Activated CD4-positive, alpha-beta T cell treated with anti-CD3 and anti-CD28 coated beads, Interleukin-2, amount 50 U/mL, for 24 hours (primary cell): ENCODE measurements around the gene DNAH10.

Experiments
- DNase-seq, 2 donors: peaks; one replicate each; pipeline ENCODE4 v3.0.0-alpha.2; 2020; ENCODE audit warnings: low read depth in 1 of 2, low spot score in 1 of 2

Gene DNAH10

GRCh38 chr12:123929946-123930583, 168.0 kb downstream of the DNAH10 start:
- no peak for DNase-seq

- peak in 1 of 2 donors; percentile 28 for DNase-seq
Observed at GRCh38 chr12:123931686-123932321, 169.7 kb downstream of the DNAH10 start.

- DNase-seq: no peak
Observed at GRCh38 chr12:123933214-123933613, 171.1 kb downstream of the DNAH10 start.

GRCh38 chr12:123934016-123934620, 172.0 kb downstream of the DNAH10 start:
- no peak for DNase-seq

GRCh38 chr12:123934829-123935228, 172.7 kb downstream of the DNAH10 start:
- DNase-seq: no peak

- DNase-seq: no peak
Observed at GRCh38 chr12:123935956-123936355, 173.9 kb downstream of the DNAH10 start.

- no peak for DNase-seq
Observed at GRCh38 chr12:123936471-123936870, 174.4 kb downstream of the DNAH10 start.

- no peak for DNase-seq
Observed at GRCh38 chr12:123936956-123937706, 175.0 kb downstream of the DNAH10 start.

GRCh38 chr12:123937707-123938591, 175.8 kb downstream of the DNAH10 start:
- peak in 1 of 2 donors; percentile 35 for DNase-seq

- DNase-seq: no peak
Observed at GRCh38 chr12:123938679-123939480, 176.8 kb downstream of the DNAH10 start.

GRCh38 chr12:123939716-123940626, 177.9 kb downstream of the DNAH10 start:
- DNase-seq: no peak

- DNase-seq: no peak
Observed at GRCh38 chr12:123940627-123940966, 178.5 kb downstream of the DNAH10 start.

GRCh38 chr12:123941000-123941399, 178.9 kb downstream of the DNAH10 start:
- DNase-seq: no peak

- DNase-seq: no peak
Observed at GRCh38 chr12:123941624-123942237, 179.6 kb downstream of the DNAH10 start.

GRCh38 chr12:123942238-123942653, 180.1 kb downstream of the DNAH10 start:
- DNase-seq: no peak

GRCh38 chr12:123942911-123943648, 181.0 kb downstream of the DNAH10 start:
- DNase-seq: no peak

- DNase-seq: no peak
Observed at GRCh38 chr12:123943816-123944215, 181.7 kb downstream of the DNAH10 start.

GRCh38 chr12:123944696-123945095, 182.6 kb downstream of the DNAH10 start:
- DNase-seq: no peak
